ENCODE results near the gene EFEMP2.

The EFEMP2 gene

DNA sequence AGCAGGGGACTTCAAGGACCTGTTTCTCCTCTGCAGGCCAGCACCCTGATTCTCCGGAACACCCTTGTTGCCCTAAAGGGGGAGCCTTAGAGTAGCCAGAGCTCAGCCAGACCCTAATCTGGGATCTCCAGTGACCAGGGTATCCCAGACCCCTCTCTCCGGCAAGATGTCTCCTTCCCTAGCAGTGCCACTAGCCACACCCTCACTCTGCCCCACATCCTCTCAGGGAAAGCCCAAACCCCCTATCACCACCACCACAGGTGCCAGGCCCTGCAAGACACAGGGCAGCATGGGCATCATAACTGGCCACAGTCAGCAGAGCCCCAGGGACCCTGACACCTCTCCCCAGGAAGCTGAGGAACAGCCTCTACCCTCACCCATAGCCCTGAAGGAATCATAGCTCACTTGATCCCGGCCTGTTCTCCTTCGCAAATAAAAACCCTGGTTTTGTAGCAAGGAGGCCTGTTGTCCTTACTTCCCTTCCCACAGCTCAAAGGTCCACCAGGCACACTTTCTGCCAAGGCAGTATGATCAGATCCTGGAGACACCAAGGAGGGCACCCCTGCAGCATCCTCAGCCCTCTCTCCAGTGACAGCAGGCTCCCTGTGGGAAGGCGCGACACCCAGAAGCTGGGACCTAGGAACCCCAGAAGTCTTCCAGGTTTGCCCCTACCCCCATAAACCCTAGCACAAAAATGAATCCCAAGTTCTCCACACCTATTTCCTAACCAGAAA is 19.2 kb downstream of the EFEMP2 start:
- POLR2A ChIA-PET, result interaction anchor here (0.7 to 1.6 kb wide), 3 partner anchors 18 to 142 kb away, joined by 4 read pairs; partner anchors contain the start of genes KAT5 and SNX32
- no peak for DNase-seq (ENCODE audit: low read depth, low spot score)
- TF ChIP-seq, protein P1, sequence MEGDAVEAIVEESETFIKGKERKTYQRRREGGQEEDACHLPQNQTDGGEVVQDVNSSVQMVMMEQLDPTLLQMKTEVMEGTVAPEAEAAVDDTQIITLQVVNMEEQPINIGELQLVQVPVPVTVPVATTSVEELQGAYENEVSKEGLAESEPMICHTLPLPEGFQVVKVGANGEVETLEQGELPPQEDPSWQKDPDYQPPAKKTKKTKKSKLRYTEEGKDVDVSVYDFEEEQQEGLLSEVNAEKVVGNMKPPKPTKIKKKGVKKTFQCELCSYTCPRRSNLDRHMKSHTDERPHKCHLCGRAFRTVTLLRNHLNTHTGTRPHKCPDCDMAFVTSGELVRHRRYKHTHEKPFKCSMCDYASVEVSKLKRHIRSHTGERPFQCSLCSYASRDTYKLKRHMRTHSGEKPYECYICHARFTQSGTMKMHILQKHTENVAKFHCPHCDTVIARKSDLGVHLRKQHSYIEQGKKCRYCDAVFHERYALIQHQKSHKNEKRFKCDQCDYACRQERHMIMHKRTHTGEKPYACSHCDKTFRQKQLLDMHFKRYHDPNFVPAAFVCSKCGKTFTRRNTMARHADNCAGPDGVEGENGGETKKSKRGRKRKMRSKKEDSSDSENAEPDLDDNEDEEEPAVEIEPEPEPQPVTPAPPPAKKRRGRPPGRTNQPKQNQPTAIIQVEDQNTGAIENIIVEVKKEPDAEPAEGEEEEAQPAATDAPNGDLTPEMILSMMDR (IDR thresholded peaks at IDR 0.05; ENCODE audit: insufficient read depth, low read length, missing control alignments), result no peak
- CTCF ChIA-PET, result interaction anchor here (0.5 to 5.3 kb wide), 4 partner anchors 7 to 142 kb away, joined by 3 to 41 read pairs (median 7); partner anchors contain the start of genes FIBP, KAT5 and MUS81
- H3K4me3 ChIP-seq (ENCODE audit: low read depth, low read length), result no peak overlapping the region

DNA sequence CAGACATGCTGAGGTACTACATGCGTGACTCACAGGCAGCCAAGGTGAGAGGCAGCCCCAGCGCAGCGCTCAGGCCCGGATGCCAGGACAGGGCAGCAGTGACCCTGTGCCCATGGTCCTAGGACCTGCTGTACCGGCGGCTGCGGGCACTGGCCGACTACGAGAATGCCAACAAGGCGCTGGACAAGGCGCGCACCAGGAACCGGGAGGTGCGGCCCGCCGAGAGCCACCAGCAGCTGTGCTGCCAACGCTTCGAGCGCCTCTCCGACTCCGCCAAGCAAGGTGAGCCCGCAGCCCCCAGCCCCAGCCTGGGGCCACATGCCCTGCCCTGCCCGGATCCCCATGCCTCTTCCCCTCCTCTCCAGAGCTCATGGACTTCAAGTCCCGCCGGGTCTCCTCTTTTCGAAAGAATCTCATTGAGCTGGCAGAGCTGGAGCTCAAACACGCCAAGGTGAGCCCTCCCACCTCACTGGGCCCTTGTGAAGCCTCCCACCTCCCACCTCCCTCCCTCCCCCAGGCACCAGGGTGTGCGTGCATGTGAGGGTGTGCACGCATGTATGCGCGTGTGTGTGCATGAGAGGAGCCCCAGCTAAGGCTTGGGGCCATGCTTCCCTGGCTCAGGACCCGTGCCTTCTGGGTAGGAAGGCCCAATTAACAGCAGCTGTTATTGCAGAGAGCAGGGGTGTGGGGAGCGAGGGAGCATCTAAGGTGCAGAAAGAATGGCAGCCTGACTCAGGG is 19.9 kb downstream of the EFEMP2 start:
- no peak for DNase-seq (ENCODE audit: low read depth, low spot score)
- ChIA-PET CTCF (interaction anchor here (0.5 to 5.3 kb wide), 7 partner anchors 7 to 141 kb away, joined by 3 to 41 read pairs (median 6); partner anchors contain the start of genes FIBP, KAT5 and MUS81), POLR2A (interaction anchor here (0.7 to 1.6 kb wide), 3 partner anchors 19 to 141 kb away, joined by 4 read pairs; partner anchors contain the start of genes KAT5 and SNX32)
- TF ChIP-seq, protein P1 (IDR thresholded peaks at IDR 0.05; ENCODE audit: insufficient read depth, low read length, missing control alignments), result no peak
- H3K4me3 ChIP-seq (ENCODE audit: low read depth, low read length), result no peak overlapping the region

DNA sequence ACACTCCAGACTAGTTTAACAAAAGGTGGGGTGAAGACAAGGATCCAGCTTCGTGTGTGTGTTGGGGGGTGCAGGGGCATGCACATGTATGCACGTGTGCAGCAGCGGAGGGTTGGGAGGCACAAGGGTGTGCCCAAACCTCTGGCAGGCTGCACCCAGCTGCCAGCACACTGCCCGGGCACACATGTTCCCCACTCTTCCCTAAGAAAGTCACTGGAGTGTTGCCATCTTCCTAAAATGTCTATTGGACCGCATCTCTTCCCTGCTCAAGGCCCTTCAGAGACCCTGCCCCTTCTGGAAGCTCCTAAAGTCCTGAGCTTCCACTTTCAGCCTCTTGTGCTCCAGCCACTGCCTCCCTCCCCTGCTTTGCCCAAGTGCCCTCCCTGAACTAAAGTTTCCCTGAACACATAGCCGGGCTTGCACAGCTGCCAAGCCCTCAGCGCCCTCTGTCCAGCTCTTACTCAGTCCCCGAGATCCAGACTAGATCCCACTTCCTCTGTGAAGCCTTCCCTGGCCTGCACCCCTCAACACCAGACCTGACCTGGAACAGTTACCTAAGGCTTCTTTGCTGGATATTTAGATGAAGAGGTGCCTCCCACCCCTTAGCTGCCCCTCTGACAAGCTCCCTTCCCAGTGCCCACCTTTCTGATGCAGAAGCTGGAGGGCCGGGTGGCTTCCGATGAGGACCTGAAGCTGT is 20.6 kb downstream of the EFEMP2 start:
- ChIA-PET CTCF (interaction anchor here (0.5 to 5.3 kb wide), 14 partner anchors 8 to 226 kb away, joined by 3 to 41 read pairs (median 4); partner anchors contain the start of genes KAT5 and MUS81), POLR2A (interaction anchor here (1.1 to 4.3 kb wide), 3 partner anchors 7 to 20 kb away, joined by 3 to 42 read pairs (median 4); partner anchors contain the start of genes CFL1 and MUS81)
- H3K4me3 ChIP-seq (ENCODE audit: low read depth, low read length), result no peak overlapping the region
- TF ChIP-seq, protein P1 (IDR thresholded peaks at IDR 0.05; ENCODE audit: insufficient read depth, low read length, missing control alignments), result no peak
- no peak for DNase-seq (ENCODE audit: low read depth, low spot score)

DNA sequence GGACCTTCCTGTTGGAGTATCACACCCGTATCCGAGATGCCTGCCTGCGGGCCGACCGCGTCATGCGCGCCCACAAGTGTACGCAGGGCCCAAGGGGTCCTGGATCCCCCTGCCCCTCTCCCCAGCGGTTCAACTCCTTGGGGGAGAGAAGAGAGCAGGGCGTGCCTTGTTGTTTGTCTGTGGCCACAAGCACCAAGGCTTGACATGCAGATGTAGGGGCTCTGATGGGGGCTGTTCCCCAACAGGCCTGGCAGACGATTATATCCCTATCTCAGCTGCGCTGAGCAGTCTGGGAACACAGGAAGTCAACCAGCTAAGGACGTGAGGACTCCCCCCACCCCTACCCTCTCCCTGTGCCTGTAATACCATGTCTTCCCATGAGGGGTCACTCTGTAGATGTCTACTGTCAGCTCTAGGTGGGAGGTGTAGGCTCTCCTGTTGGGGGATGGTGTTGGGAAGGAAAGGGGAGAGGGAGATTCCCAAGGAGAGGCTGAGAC is 21.5 kb downstream of the EFEMP2 start:
- no peak for DNase-seq (ENCODE audit: low read depth, low spot score)
- ChIA-PET CTCF (interaction anchor here (0.5 to 5.3 kb wide), 13 partner anchors 9 to 225 kb away, joined by 3 to 41 read pairs (median 4); partner anchors contain the start of genes KAT5 and MUS81), POLR2A (interaction anchor here (1.1 to 4.3 kb wide), 4 partner anchors 8 to 132 kb away, joined by 3 to 42 read pairs (median 5); partner anchors contain the start of genes CFL1 and MUS81)
- no peak overlapping the region for H3K4me3 ChIP-seq (ENCODE audit: low read depth, low read length)
- TF ChIP-seq, protein P1 (IDR thresholded peaks at IDR 0.05; ENCODE audit: insufficient read depth, low read length, missing control alignments), result peak; percentile 54

DNA sequence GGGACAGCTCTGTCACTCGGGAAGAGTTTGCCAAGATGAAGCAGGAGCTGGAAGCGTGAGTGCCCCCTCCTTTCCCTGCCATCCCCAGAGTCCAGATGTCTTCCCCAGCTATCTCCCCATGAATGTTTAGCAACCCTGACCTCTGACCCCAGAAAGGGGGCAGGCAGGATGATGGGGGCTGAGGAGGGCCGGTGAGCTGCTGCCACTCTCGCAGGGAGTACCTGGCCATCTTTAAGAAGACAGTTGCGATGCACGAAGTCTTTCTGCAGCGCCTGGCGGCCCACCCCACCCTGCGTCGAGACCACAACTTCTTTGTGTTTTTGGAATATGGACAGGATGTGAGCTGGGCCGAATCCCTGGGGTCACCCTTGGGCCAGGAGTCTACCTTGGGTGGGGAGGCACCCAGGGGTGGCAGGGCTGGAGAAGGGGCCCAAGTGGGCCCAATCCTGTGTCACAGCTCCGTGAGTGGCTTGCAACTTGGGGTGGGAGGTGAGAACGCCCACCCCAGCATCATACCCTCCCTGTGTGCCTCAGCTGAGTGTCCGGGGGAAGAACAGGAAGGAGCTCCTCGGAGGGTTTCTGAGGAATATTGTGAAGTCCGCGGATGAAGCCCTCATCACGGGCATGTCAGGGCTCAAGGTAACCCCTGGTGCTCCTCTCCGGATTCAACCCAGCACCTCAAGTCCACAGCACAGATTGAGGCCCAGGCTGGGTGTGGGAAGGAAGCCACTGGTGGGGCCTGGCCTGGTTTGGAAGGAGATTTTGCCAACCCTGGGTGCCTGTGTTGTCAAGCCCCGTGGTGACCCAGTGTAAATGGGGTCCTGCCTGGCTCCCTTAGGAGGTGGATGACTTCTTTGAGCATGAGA is 22.1 kb downstream of the EFEMP2 start:
- POLR2A ChIA-PET, result interaction anchor here (0.6 to 4.3 kb wide), 5 partner anchors 9 to 236 kb away, joined by 3 to 42 read pairs (median 5); partner anchors contain the start of genes CFL1, MUS81 and SNX32
- TF ChIP-seq, protein P1 (IDR thresholded peaks at IDR 0.05; ENCODE audit: insufficient read depth, low read length, missing control alignments), result no peak
- CTCF ChIA-PET, result interaction anchor here (0.7 to 5.3 kb wide), 7 partner anchors 10 to 224 kb away, joined by 3 to 41 read pairs (median 4); partner anchors contain the start of genes KAT5 and MUS81
- no peak for DNase-seq (ENCODE audit: low read depth, low spot score)
- no peak overlapping the region for H3K4me3 ChIP-seq (ENCODE audit: low read depth, low read length)

All from AG04449 (cell line).